NCI-H510A (cell line): ENCODE data around the gene HAO1.
A peak's percentile ranks its signal among the peaks of the same experiment; 100 is the strongest.
"Not testable (repeated sequence)": the region's sequence is repeated elsewhere in the genome, so short reads cannot be mapped to it uniquely, and the experiment has no call there.

Source experiments
- DNase-seq: peaks from one replicate; lab custom pipeline; 2025; lab: John Stamatoyannopoulos, UW

Gene HAO1

GRCh38 chr20:7940341-7940740, at the start of gene HAO1:
HAO1 (minus strand) TSS chr20:7940458; CDS start chr20:7940422, 36 bp downstream.
- no peak for DNase-seq

DNA sequence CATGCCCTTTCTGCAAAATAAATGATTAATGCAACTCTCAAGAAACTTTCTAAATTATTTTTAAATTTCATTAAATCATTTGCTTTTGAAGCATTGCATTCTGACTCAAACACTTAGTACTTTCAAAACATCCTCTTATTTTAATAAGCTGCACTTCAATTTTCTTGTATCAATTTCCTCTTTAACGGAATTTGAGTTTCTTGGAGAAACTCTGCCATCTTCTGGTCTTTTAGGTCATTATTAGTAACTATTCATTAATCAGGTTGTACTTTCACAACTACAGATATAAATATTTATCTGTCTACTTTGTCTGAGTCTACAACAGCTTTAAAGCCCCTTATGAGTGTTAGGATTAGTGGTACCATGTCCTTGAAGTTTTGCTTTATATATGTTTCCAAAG, 49.1 kb upstream of the HAO1 start:
- DNase-seq: no peak

DNA sequence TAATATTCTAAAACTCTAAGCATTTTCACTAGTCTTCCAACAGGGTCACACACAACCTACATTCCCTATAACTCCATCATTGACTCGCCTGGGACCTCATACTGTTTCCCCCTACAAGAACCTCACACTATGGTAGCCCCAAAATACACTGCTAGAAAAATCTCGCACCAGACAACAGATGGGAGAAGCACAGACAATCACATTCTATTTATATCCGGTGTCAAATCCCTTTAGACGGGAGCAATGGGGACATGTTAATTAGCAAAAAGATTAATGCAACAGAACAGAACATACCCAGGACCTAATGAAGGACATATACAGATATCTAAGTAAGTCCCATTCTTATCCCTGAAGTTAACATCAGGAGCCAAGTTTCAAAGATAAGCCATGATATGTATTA, 45.7 kb upstream of the HAO1 start:
- no peak for DNase-seq

DNA sequence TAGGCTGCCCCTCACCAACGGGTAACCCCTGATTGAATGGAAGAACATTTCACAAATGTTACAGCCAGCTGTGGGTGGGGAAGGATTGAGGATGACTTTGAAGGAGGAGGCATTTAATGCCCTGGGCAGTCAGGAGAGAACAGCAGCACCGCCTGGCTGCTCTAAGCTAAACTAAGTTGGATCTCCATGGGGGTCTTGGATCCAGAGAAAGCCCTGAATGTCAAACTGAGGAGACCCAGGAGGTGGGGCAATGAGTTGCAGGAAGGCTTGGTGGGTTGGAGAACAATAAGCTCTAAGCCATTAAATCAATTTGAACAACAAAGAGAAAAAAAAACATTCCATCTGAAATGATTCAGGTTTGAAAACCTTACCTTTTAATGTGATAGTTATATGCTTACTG, 43.9 kb upstream of the HAO1 start:
- no peak for DNase-seq

- DNase-seq: no peak
Observed at GRCh38 chr20:7981374-7981773, 41.1 kb upstream of the HAO1 start.

- DNase-seq: peak; percentile 9
Observed at GRCh38 chr20:7980332-7981046, 40.2 kb upstream of the HAO1 start.

DNA sequence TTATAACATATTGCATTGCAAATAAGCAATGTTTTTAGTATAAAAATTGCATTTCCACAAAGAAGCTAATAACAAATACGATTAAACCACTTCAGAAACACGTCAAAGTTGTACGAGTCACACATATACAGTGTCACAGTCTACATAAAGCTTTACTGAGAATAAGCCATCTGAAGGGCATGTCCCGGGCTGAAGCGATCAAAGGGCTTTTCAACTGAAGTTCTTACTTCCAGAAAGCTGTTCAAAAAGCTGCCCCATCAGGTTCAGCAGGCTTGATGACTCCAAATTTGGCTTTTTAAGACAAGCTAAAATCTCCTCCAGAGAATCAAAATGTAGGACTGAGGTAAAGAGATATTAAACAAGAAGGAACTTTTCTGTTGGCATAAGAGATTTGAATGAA, 37.5 kb upstream of the HAO1 start:
- no peak for DNase-seq

GRCh38 chr20:7975851-7976414, 35.7 kb upstream of the HAO1 start:
- DNase-seq: no peak

DNA sequence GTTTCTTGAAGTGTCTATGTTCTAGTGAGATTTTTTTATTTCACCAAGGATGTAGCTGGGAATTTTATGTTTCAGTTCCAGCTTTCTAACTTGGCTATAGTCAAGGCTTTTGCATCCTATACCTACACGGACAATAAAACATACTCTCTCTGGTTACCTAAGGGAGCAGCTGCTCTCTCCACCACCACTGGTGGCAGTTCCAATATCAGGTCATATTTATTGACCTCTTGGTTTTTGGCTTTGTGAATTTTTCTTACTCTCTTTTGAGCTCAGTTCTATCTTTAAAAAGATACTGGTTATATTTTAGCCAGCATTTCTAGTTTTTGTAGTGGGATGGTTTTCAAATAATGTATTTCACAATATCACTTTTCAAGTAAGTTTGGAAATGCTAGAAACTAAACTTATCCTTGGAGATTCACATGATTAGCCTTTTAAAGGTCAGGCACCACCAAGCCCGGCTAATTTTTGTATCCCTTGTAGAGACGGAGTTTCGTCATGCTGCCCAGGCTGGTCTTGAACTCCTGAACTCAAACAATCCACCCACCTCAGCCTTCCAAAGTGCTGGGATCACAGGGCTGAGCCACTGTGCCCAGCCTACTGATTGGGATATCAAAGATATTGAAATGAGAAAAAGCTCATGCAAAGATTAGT, 34.7 kb upstream of the HAO1 start:
- no peak for DNase-seq

DNA sequence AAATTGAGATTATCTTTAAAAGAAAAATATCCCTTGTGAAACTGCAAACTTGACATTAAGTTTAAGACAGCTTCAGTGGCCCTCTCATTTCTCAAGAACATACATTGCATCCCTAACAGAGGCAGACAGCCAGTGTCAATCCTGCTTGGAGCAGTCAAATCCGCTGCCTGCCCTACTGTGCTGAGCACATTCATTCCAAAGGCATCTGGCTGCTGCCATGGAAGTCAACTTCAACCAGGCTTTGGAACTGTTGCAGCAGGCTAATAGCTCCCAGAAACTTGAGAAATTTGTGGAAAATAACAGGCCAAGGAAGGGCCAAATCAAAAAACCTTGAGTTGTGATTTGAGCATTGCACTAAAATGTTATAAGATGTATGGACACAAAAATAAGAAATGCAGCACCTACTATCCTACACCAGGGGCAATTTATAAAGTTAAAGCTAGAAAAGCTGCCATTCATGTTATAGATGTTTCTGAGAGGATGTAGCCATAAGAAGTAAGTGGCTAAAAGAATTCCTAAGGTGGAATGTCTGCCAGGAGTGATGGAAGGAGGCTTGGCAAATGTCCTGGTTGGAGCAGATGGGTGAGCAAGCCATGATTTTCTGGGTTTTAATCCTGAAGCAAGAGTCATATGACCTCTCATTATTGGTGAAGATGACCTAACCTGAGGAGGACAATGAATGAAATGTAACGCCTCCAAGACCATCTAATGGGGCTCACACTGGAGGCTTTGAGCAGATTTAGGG, 31.4 kb upstream of the HAO1 start:
- no peak for DNase-seq

DNA sequence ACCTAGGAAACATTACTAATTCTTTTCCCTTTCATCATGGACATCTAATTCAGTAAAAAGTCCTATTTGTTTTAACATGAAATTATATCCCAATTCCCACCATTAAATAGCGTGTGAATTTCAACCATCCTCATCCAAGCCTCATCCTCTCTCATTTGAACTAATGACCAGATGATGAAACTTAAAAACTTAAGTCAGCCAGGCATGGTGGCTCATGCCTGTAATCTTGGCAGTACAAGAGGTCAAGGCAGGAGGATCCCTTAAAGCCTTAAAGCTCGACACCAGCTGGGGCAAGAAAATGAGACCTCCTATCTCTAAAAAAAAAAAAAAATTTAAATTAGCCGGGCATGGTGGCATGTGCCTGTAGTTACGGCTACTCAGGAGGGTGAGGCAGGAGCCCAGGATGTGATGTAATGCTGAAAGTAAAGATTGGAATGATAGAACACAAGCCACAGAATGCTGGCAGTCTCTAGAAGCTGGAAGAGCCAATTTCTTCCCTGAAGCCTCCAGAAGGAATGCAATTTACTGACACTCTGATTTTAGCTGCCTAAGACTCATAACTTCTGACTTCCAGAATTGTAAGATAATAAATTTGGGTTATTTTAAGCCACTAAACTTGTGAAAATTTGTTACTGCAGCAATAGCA, 27.1 kb upstream of the HAO1 start:
- no peak for DNase-seq

GRCh38 chr20:7966176-7966575, 25.9 kb upstream of the HAO1 start:
- no peak for DNase-seq

DNA sequence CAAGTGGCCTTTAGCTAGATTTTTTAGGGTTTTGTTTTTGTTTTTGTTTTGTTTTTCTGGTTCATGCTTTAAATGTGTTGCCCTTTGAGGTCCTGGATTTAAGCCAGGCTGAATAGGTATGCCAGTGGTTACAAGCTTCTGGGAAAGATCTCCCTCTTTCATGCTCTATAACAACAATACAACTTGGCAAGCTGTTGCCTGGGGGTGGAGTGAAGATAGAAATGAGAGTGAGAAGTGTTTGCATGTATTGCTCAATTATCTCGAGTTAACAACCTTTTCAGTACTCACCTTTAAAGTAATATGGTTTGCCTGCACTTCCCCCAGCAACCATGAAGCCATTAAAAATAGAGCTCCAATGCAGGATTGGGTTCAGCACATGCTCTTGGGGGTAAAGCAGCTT, 19.2 kb upstream of the HAO1 start:
- DNase-seq: no peak

DNA sequence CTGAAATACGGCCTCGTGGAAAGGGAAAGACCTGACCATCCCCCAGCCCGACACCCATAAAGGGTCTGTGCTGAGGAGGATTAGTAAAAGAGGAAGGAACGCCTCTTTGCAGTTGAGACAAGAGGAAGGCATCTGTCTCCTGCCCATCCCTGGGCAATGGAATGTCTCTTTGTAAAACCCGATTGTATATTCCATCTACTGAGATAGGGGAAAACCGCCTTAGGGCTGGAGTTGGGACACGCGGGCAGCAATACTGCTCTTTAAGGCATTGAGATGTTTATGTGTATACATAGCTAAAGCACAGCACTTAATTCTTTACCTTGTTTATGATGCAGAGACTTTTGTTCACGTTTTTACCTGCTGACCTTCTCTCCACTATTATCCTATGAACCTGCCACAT, 16.3 kb upstream of the HAO1 start:
- not testable (repeated sequence) for DNase-seq

- DNase-seq: no peak
Observed at GRCh38 chr20:7950387-7950786, 10.1 kb upstream of the HAO1 start.

GRCh38 chr20:7943891-7944290, 3.6 kb upstream of the HAO1 start:
- DNase-seq: no peak

DNA sequence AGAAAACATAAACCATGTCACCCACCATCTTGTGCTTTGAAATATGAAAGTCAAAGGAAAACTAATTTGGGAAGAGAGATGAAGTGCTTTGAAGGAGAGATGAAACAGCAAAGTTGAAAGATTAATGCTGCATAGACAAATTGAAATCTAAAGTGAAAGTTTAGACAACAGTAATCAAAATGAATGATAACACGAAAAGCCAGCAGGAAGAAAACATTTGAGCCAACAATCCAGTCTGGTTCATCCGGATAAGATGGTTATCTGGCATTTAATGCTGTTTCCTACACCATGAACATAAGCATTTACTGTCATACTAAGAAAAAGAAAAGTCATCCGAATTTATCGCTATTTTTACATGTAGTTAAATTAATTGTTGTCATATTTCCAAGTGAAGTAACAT, 595 bp downstream of the HAO1 start:
- no peak for DNase-seq

- no peak for DNase-seq
Observed at GRCh38 chr20:7938058-7938457, 2.2 kb downstream of the HAO1 start.

DNA sequence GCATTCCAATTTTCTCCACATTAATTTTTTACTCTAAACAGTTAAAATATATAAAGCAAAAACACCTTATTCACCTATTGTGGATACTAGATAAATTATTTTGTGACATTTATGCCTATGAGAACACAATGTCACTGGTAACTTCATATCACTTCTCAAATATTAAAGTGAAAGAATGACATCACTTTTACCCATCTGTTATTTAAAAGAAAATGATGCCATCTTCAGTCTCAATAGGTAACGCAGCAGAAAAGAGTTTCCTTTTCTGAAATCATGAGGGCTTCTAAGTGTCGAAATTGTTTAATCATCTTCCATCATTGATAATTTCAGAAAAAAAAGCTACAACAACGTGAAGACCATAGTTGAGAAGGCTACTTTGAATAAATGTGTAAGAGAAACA, 2.9 kb downstream of the HAO1 start:
- no peak for DNase-seq

DNA sequence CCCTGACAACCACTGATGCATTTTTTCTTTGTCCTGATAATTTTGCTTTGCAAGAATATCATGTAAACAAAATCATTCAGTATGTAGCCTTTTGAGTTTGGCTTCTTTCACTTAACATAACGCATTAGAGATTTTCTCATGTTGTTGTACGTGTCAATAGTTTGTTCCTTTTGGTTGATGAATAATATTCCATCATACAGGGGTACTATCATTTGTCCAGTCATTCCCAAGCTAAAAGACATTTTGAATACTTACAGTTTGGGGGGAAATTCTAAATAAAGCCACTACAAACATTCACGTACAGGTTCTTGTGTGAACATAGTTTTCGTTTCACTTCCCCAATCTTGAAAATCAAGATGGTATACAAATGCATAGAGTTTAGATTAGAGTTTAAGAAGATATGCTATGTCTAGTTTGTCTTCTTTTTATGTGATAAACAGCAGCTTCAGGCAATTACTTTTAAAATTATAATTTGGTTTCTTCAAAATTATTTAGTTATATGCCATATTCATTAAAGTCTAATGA, 5.2 kb downstream of the HAO1 start:
- DNase-seq: no peak

GRCh38 chr20:7933346-7933745, 6.9 kb downstream of the HAO1 start:
- DNase-seq: no peak

- DNase-seq: no peak
Observed at GRCh38 chr20:7930343-7930742, 9.9 kb downstream of the HAO1 start.
